Endothelial cell of umbilical vein (primary cell): ENCODE measurements around the gene RING1.

ENCODE experiments used
- CTCF ChIP-seq, 2 donors: IDR thresholded peaks; 1 replicate in 1 of 2; 2 replicates in 1 of 2; pipeline ENCODE4 v1.5.1; 2011; ENCODE audit warnings: low read length in 2 of 2, mild to moderate bottlenecking in 2 of 2, moderate library complexity in 2 of 2, control low read depth in 1 of 2, inconsistent platforms in 1 of 2, low read depth in 1 of 2; ENCODE audit not compliant: insufficient read depth in 1 of 2; ENCODE audit errors: extremely low read depth in 1 of 2
- EZH2 ChIP-seq: IDR thresholded peaks from 2 replicates; pipeline ENCODE4 v1.6.1; 2012; ENCODE audit warnings: borderline replicate concordance, low read depth, mild to moderate bottlenecking, moderate library complexity, low read length, inconsistent platforms; ENCODE audit not compliant: severe bottlenecking
- FOS ChIP-seq: IDR thresholded peaks from 2 replicates; pipeline ENCODE4 v1.6.1; 2011; ENCODE audit warnings: mild to moderate bottlenecking, low read length, moderate library complexity, borderline replicate concordance; ENCODE audit not compliant: insufficient read depth
- GATA2 ChIP-seq: IDR thresholded peaks from 2 replicates; pipeline ENCODE4 v1.7.0; 2011; ENCODE audit warnings: low read depth, mild to moderate bottlenecking, moderate library complexity, mixed read lengths, low read length; ENCODE audit not compliant: insufficient read length, insufficient read depth
- JUN ChIP-seq: IDR thresholded peaks from 2 replicates; pipeline ENCODE4 v1.6.1; 2011; ENCODE audit warnings: borderline replicate concordance, low read depth; ENCODE audit not compliant: insufficient read length, insufficient read depth
- POLR2A ChIP-seq: IDR thresholded peaks from 2 replicates; pipeline ENCODE4 v1.6.1; 2012; ENCODE audit warnings: low read depth, mild to moderate bottlenecking, control low read depth, low read length
- POLR2AphosphoS5 ChIP-seq: IDR thresholded peaks from 2 replicates; pipeline ENCODE4 v1.6.1; 2012; ENCODE audit warnings: low read depth, mild to moderate bottlenecking, control low read depth, low read length, moderate library complexity; ENCODE audit not compliant: insufficient read depth
- TF ChIP-seq, protein P1 (sequence below): IDR thresholded peaks from 2 replicates; pipeline ENCODE4 v1.6.1; 2011; ENCODE audit not compliant: insufficient read depth, insufficient read length

GRCh38 chr6:33178755-33179475 lies 29.4 kb upstream of the RING1 start:
- TF ChIP-seq CTCF (IDR thresholded peaks at IDR 0.05; ENCODE audit: extremely low read depth in 1 of 2, insufficient read depth in 1 of 2, low read depth in 1 of 2, low read length in 2 of 2) (no peak), EZH2 (no peak), POLR2A (no peak), POLR2AphosphoS5 (no peak), GATA2 (no peak), FOS (no peak), JUN (no peak)
- TF ChIP-seq, protein P1, sequence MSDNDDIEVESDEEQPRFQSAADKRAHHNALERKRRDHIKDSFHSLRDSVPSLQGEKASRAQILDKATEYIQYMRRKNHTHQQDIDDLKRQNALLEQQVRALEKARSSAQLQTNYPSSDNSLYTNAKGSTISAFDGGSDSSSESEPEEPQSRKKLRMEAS: no peak
